K562 (cell line): ENCODE results near the gene RAB13.

Experiments used
- BRD4 ChIP-seq: fragments of 200-600 bp; sonication (generic); IDR thresholded peaks from 2 replicates; pipeline ENCODE4 v1.6.1; 2017; ENCODE audit warnings: inconsistent platforms
- FOXK2 ChIP-seq, 2 experiments: fragments of 450-650 bp; IDR thresholded peaks in 1 of 2; conservative IDR thresholded peaks in 1 of 2; 2 replicates each; pipeline ENCODE4 v1.6.1; 2016; ENCODE audit warnings: low read depth in 2 of 2, mild to moderate bottlenecking in 1 of 2
- FOXP1 ChIP-seq: sonication (generic); formaldehyde crosslinking; IDR thresholded peaks from 2 replicates; pipeline ENCODE4 v1.8.0; 2022; ENCODE audit warnings: mild to moderate bottlenecking, missing genetic modification reagents
- KLF1 ChIP-seq: fragments of 450-650 bp; IDR thresholded peaks from 2 replicates; pipeline ENCODE4 v1.6.1; 2016; ENCODE audit warnings: missing genetic modification characterization, missing compliant biosample characterization
- NCOA4 ChIP-seq: fragments of 450-650 bp; IDR thresholded peaks from 2 replicates; pipeline ENCODE4 v1.6.1; 2018; ENCODE audit warnings: mild to moderate bottlenecking; ENCODE audit not compliant: partially characterized antibody
- NONO ChIP-seq, 2 experiments: fragments of 200-400 bp in 1 of 2; fragments of 450-650 bp in 1 of 2; formaldehyde crosslinking in 1 of 2; IDR thresholded peaks; 2 replicates each; pipeline ENCODE4 v1.6.1; 2017; ENCODE audit warnings: low read depth in 2 of 2, mild to moderate bottlenecking in 2 of 2, moderate library complexity in 2 of 2, low read length in 1 of 2
- RAD21 ChIP-seq, 2 experiments: fragments of 250-450 bp in 1 of 2; fragments of 450-650 bp in 1 of 2; sonication (Bioruptor Pico) in 1 of 2; formaldehyde crosslinking in 1 of 2; IDR thresholded peaks in 1 of 2; conservative IDR thresholded peaks in 1 of 2; 2 replicates each; pipeline versions ENCODE4 v1.4.0 to v1.8.0; 2020 to 2022; ENCODE audit warnings: mild to moderate bottlenecking in 2 of 2, moderate library complexity in 1 of 2
- ZNF174 ChIP-seq: fragments of 250-450 bp; sonication (Bioruptor Pico); IDR thresholded peaks from 2 replicates; pipeline ENCODE4 v1.4.0; 2020; ENCODE audit warnings: mild to moderate bottlenecking
- TF ChIP-seq, protein P1 (sequence below): fragments of 250-450 bp; sonication (Bioruptor Pico); IDR thresholded peaks from 2 replicates; pipeline ENCODE4 v1.6.1; 2021; ENCODE audit warnings: mild to moderate bottlenecking
- TF ChIP-seq, protein P2 (sequence below), 2 experiments: IDR thresholded peaks; 2 replicates each; pipeline ENCODE4 v1.6.1; 2011; ENCODE audit warnings: borderline replicate concordance in 1 of 2, control low read depth in 1 of 2, low read depth in 1 of 2, low read length in 1 of 2, mild to moderate bottlenecking in 1 of 2, mixed read lengths in 1 of 2, moderate library complexity in 1 of 2; ENCODE audit not compliant: insufficient read depth in 1 of 2, insufficient read length in 1 of 2, poor library complexity in 1 of 2, severe bottlenecking in 1 of 2; ENCODE audit errors: extremely low read depth in 1 of 2

DNA sequence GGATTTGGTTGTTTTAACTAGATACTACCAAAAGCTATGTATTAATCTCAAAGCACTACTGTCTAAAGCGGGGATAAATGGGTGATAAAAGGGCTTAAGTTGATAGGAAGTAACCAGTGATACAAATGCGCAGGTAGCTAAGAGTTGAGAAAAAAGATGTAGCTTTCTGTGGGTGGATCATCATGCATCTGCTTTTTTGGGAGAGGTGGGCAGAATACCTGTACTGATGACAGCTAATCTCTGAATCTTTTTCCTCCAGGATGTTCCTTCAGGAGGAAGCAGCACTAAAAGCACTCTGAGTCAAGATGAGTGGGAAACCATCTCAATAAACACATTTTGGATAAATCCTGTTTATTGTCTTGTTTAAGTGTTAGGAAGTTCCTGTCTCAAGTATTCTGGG lies 5.7 kb upstream of the RAB13 start:
- TF ChIP-seq, protein P1, sequence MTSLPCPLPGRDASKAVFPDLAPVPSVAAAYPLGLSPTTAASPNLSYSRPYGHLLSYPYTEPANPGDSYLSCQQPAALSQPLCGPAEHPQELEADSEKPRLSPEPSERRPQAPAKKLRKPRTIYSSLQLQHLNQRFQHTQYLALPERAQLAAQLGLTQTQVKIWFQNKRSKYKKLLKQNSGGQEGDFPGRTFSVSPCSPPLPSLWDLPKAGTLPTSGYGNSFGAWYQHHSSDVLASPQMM (CRISPR knock-in tag) = no peak
- TF ChIP-seq NONO (IDR thresholded peaks at IDR 0.05; ENCODE audit: low read depth in 2 of 2, low read length in 1 of 2) (no peak), KLF1 (tag) (no peak), FOXP1 (CRISPR knock-in tag) (no peak), RAD21 (CRISPR knock-in tag; conservative IDR thresholded peaks at IDR 0.05 in 1 of 2, IDR thresholded peaks at IDR 0.05 in 1 of 2) (no peak), ZNF174 (no peak), NCOA4 (no peak), BRD4 (no peak), FOXK2 (conservative IDR thresholded peaks at IDR 0.05 in 1 of 2, IDR thresholded peaks at IDR 0.05 in 1 of 2; ENCODE audit: low read depth in 2 of 2) (no peak)
- TF ChIP-seq, protein P2, sequence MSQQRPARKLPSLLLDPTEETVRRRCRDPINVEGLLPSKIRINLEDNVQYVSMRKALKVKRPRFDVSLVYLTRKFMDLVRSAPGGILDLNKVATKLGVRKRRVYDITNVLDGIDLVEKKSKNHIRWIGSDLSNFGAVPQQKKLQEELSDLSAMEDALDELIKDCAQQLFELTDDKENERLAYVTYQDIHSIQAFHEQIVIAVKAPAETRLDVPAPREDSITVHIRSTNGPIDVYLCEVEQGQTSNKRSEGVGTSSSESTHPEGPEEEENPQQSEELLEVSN (IDR thresholded peaks at IDR 0.05; ENCODE audit: borderline replicate concordance in 1 of 2, extremely low read depth in 1 of 2, insufficient read depth in 1 of 2, insufficient read length in 1 of 2, low read depth in 1 of 2, low read length in 1 of 2, poor library complexity in 1 of 2, severe bottlenecking in 1 of 2) = no peak
